Kidney epithelial cell (primary cell): ENCODE data around the gene CMSS1. TPM values are rescaled to one million over a fixed set of nuclear protein-coding genes. Genes with fewer than 3 reads are reported as not detected.

ENCODE experiments used
- DNase-seq: peaks from one replicate; pipeline ENCODE4 v3.0.0-alpha.2; 2010; ENCODE audit warnings: low read depth
- H3K27me3 ChIP-seq: 2 replicates; pipeline ENCODE4 v1.6.0; 2011; ENCODE audit warnings: low read length; ENCODE audit not compliant: control insufficient read depth, insufficient read depth
- H3K36me3 ChIP-seq: 2 replicates; pipeline ENCODE4 v1.5.1; 2011; ENCODE audit warnings: low read length; ENCODE audit not compliant: control insufficient read depth, insufficient read depth
- H3K4me3 ChIP-seq: 2 replicates; pipeline ENCODE4 v1.5.1; 2011; ENCODE audit warnings: low read depth, mild to moderate bottlenecking, control low read depth, low read length
- CTCF ChIP-seq: IDR thresholded peaks from 2 replicates; pipeline ENCODE4 v1.5.1; 2011; ENCODE audit warnings: mild to moderate bottlenecking, moderate library complexity, low read length, control low read depth, inconsistent platforms; ENCODE audit not compliant: insufficient read depth, poor library complexity, severe bottlenecking
- total RNA-seq: library from RNA; depleted of rRNA; stranded (reverse); fragments of >200 nt; gene quantifications from 2 replicates; pipeline ENCODE4 v1.2.3, GENCODE V29; 2015

The CMSS1 gene
- total RNA-seq, 1 donor from 2014 or later: 36.9 TPM

- no peaks in the 10 kb centered on the region for H3K27me3 ChIP-seq
- H3K4me3 ChIP-seq: no peak overlapping the region
- TF ChIP-seq CTCF: no peak
- DNase-seq: no peak
- H3K36me3 ChIP-seq: no peaks in the 10 kb centered on the region
Measured at GRCh38 chr3:100097919-100098783, 280.5 kb downstream of the CMSS1 start.

GRCh38 chr3:100098784-100099070, 281.1 kb downstream of the CMSS1 start:
- DNase-seq: no peak
- no peak overlapping the region for H3K4me3 ChIP-seq
- no peaks in the 10 kb centered on the region for H3K27me3 ChIP-seq
- TF ChIP-seq CTCF: no peak
- no peaks in the 10 kb centered on the region for H3K36me3 ChIP-seq

GRCh38 chr3:100099621-100100020, 282.0 kb downstream of the CMSS1 start:
- DNase-seq: no peak
- Histone ChIP-seq H3K27me3 (no peaks in the 10 kb centered on the region), H3K4me3 (no peak overlapping the region), H3K36me3 (no peaks in the 10 kb centered on the region)
- TF ChIP-seq CTCF: no peak

GRCh38 chr3:100100425-100100824, 282.8 kb downstream of the CMSS1 start:
- no peak for DNase-seq
- no peak for TF ChIP-seq CTCF
- Histone ChIP-seq H3K27me3 (no peaks in the 10 kb centered on the region), H3K4me3 (no peak overlapping the region), H3K36me3 (no peaks in the 10 kb centered on the region)

GRCh38 chr3:100102757-100103156, 285.1 kb downstream of the CMSS1 start:
- no peak for DNase-seq
- no peaks in the 10 kb centered on the region for H3K27me3 ChIP-seq
- TF ChIP-seq CTCF: no peak
- H3K36me3 ChIP-seq: no peaks in the 10 kb centered on the region
- H3K4me3 ChIP-seq: no peak overlapping the region
